Panc1 (cell line): ENCODE data around the gene SKOR1. TPM values are rescaled to one million over a fixed set of nuclear protein-coding genes. Genes with fewer than 3 reads are reported as not detected.

ENCODE experiments used
- ATAC-seq: fragments of 200-7000 bp; cut with Tn5 transposase; 2 replicates; pipeline ENCODE4 v1.9.1; 2020; ENCODE audit warnings: mild to moderate bottlenecking, moderate library complexity
- BruUV-seq: library from RNA; stranded (reverse); fragments of 400-500 nt; replicated peaks from 2 replicates; lab custom pipeline; 2021; lab: Mats Ljungman, UMichigan
- CTCF ChIA-PET: fragments of 300-600 bp; sonication (Branson Sonifier 250); formaldehyde crosslinking; loops from one replicate; lab custom pipeline; 2022; ENCODE audit warnings: antibody characterized with exemption; lab: Charles Lee
- POLR2A ChIA-PET: fragments of 300-600 bp; sonication (Branson Sonifier 250); formaldehyde crosslinking; loops from one replicate; lab custom pipeline; 2022; ENCODE audit warnings: antibody characterized with exemption; lab: Charles Lee
- DNase-seq: peaks from one replicate; pipeline ENCODE4 v3.0.0-alpha.2; 2010; ENCODE audit warnings: low read depth, low spot score
- H3K27ac ChIP-seq: 2 replicates; pipeline ENCODE4 v1.5.1; 2011; ENCODE audit warnings: mild to moderate bottlenecking, low read length, inconsistent platforms
- H3K27me3 ChIP-seq: fragments of 200-500 bp; sonication (Bioruptor generic); 2 replicates; pipeline ENCODE4 v1.6.0; 2014; ENCODE audit warnings: low read length, inconsistent platforms; ENCODE audit not compliant: control insufficient read depth, insufficient read depth
- H3K36me3 ChIP-seq: fragments of 200-500 bp; sonication (Bioruptor generic); 2 replicates; pipeline ENCODE4 v1.5.1; 2014; ENCODE audit warnings: inconsistent platforms, mild to moderate bottlenecking, low read length, moderate library complexity; ENCODE audit not compliant: control insufficient read depth, insufficient read depth
- H3K4me1 ChIP-seq: 2 replicates; pipeline ENCODE4 v1.5.1; 2011; ENCODE audit warnings: inconsistent platforms, mild to moderate bottlenecking, low read length, moderate library complexity; ENCODE audit not compliant: control insufficient read depth, insufficient read depth
- H3K4me3 ChIP-seq, 2 experiments: 2 replicates each; pipeline ENCODE4 v1.5.1; 2011 to 2012; ENCODE audit warnings: low read depth in 2 of 2, low read length in 2 of 2, mild to moderate bottlenecking in 2 of 2, inconsistent platforms in 1 of 2, moderate library complexity in 1 of 2
- H3K9me3 ChIP-seq: fragments of 200-500 bp; sonication (Bioruptor generic); 2 replicates; pipeline ENCODE4 v1.5.1; 2014; ENCODE audit warnings: low read depth, mild to moderate bottlenecking, inconsistent platforms, low read length, moderate library complexity; ENCODE audit not compliant: control insufficient read depth, insufficient read depth
- CTCF ChIP-seq: fragments of 450-650 bp; IDR thresholded peaks from 2 replicates; pipeline ENCODE4 v1.5.1; 2017; ENCODE audit warnings: mild to moderate bottlenecking
- POLR2AphosphoS5 ChIP-seq: IDR thresholded peaks from 2 replicates; pipeline ENCODE4 v1.6.1; 2012; ENCODE audit warnings: mild to moderate bottlenecking, low read depth, low read length, moderate library complexity
- REST ChIP-seq, 2 experiments: IDR thresholded peaks; 2 replicates each; pipeline ENCODE4 v1.6.1; 2011 to 2012; ENCODE audit warnings: low read depth in 2 of 2, control low read depth in 1 of 2, low read length in 1 of 2, mild to moderate bottlenecking in 1 of 2, moderate library complexity in 1 of 2; ENCODE audit not compliant: insufficient read depth in 1 of 2
- SIN3A ChIP-seq: IDR thresholded peaks from 2 replicates; pipeline ENCODE4 v1.6.1; 2012; ENCODE audit warnings: low read depth, mild to moderate bottlenecking, low read length, moderate library complexity, borderline replicate concordance; ENCODE audit not compliant: insufficient read depth
- TCF7L2 ChIP-seq: IDR thresholded peaks from 2 replicates; pipeline ENCODE4 v1.6.1; 2011; ENCODE audit warnings: mild to moderate bottlenecking, low read depth, low read length, inconsistent platforms
- in situ Hi-C: cut with HindIII; loops from 2 replicates; pipeline ENCODE4 v1.10.0; 2016; ENCODE audit warnings: low sequenced_read_pairs, low pct_unique_long_range_greater_than_20kb
- intact Hi-C: fragments of 100-400 bp; cut with micrococcal nuclease; formaldehyde crosslinking; loops from one replicate; pipeline ENCODE4 v1.10.0; 2022; ENCODE audit not compliant: unreplicated experiment
- total RNA-seq: library from RNA; stranded (reverse); gene quantifications from one replicate; pipeline ENCODE4 v1.2.1, GENCODE V29; 2021; ENCODE audit not compliant: unreplicated experiment

The SKOR1 gene
- total RNA-seq, 1 experiment from 2014 or later = 0.21 TPM

- H3K27me3 ChIP-seq = peaks cover 19% of the 10 kb centered on the region; the same call in 1 of the 2 replicates
- H3K4me1 ChIP-seq = peaks cover 14% of the 10 kb centered on the region
- H3K27ac ChIP-seq = no peak overlapping the region
- POLR2A ChIA-PET = no interaction called here
- in situ Hi-C loops (no loop called here), intact Hi-C loops (no loop called here)
- DNase-seq (no peak), ATAC-seq (peak; percentile 9; the same call in 1 of the 2 replicates)
- peak overlapping the region in 1 of 2 experiments; percentile 36; a peak in 3 of 4 replicates for H3K4me3 ChIP-seq
- TF ChIP-seq TCF7L2 = no peak
- no peak for TF ChIP-seq SIN3A
- BruUV-seq = no TSS peak
- no peaks in the 10 kb centered on the region for H3K9me3 ChIP-seq
- CTCF ChIA-PET = no interaction called here
- H3K36me3 ChIP-seq = no peaks in the 10 kb centered on the region
Measured at GRCh38 chr15:67822537-67823313, 2.6 kb upstream of the SKOR1 start.

GRCh38 chr15:67823314-67824196 is 1.8 kb upstream of the SKOR1 start:
- no TSS peak for BruUV-seq
- DNase-seq = no peak
- Histone ChIP-seq H3K27ac (no peak overlapping the region), H3K36me3 (no peaks in the 10 kb centered on the region), H3K9me3 (no peaks in the 10 kb centered on the region), H3K4me3 (peak overlapping the region; percentile 36 to 43), H3K4me1 (peaks cover 14% of the 10 kb centered on the region), H3K27me3 (peaks cover 19% of the 10 kb centered on the region; the same call in 1 of the 2 replicates)
- no peak for TF ChIP-seq CTCF
- no peak for TF ChIP-seq POLR2AphosphoS5
- TF ChIP-seq SIN3A = no peak
- no peak; a peak in 1 of 4 replicates for TF ChIP-seq REST (IDR thresholded peaks at IDR 0.05; ENCODE audit: insufficient read depth in 1 of 2, low read depth in 2 of 2, low read length in 1 of 2)
- TF ChIP-seq TCF7L2 = no peak
- peak; percentile 52 for ATAC-seq
- intact Hi-C loops = no loop called here
- ChIA-PET POLR2A (no interaction called here), CTCF (interaction anchor here (0.5 kb wide), 1 partner anchor 8 kb away, joined by 3 read pairs; no protein-coding TSS in a partner anchor)
- in situ Hi-C loops = no loop called here
